SK-N-MC (cell line): Measurements from ENCODE around the gene CGNL1.

Experiments used
- EZH2 ChIP-seq: fragments of 200-600 bp; sonication (generic); IDR thresholded peaks from one replicate; pipeline ENCODE4 v1.6.1; 2017; ENCODE audit warnings: antibody characterized with exemption
- FOXP2 ChIP-seq: optimal IDR thresholded peaks from 2 replicates; pipeline ENCODE3; 2011; ENCODE audit warnings: mild to moderate bottlenecking, moderate library complexity; ENCODE audit not compliant: insufficient read depth; ENCODE audit errors: extremely low read length, control extremely low read depth

DNA sequence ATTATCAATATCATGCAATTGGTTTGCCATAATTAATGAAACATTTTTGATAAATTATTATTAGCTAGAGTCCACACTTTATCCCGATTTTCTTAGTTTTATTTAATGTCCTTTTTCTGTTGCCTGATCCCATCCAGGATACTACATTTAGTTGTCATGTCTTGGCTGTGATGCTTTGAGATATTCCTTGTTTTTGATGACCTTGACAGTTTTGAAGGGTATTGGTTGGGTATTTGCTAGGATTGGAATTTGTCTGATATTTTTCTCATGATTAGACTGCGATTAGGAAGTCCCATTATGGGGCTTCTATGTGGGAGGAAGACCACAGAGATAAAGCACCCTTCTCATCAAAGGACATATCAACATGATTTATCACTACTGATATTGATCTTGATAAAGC lies 43.0 kb downstream of the CGNL1 start:
- TF ChIP-seq FOXP2: no peak
- TF ChIP-seq EZH2: no peak
